A549 (cell line): ENCODE results near the gene ABI3BP. TPM values are rescaled to one million over a fixed set of nuclear protein-coding genes. Genes with fewer than 3 reads are reported as not detected.

Experiments used
- ATAC-seq, 2 experiments: fragments of 200-7000 bp in 1 of 2; fragments of >200 bp in 1 of 2; cut with Nextera tagmentation in 1 of 2; cut with Tn5 transposase in 1 of 2; 3 replicates each; pipeline versions ENCODE4 v1.8.0 to v1.9.1; 2018 to 2020; ENCODE audit warnings: mild to moderate bottlenecking in 1 of 2, moderate library complexity in 1 of 2
- CTCF ChIA-PET: fragments of 300-600 bp; sonication (Branson Sonifier 250); formaldehyde crosslinking; extraction: SDS; loops from one replicate; lab custom pipeline; 2021; ENCODE audit warnings: antibody characterized with exemption, inconsistent platforms; lab: Yijun Ruan, JAX
- POLR2A ChIA-PET: fragments of 350-600 bp; formaldehyde crosslinking; extraction: SDS; loops from one replicate; lab custom pipeline; 2021; ENCODE audit warnings: antibody characterized with exemption, inconsistent platforms; lab: Yijun Ruan, JAX
- DNase-seq, 2 experiments: peaks; one replicate each; pipeline versions ENCODE4 v3.0.0 to v3.0.0-alpha.2; 2011 to 2016; ENCODE audit warnings: low read depth in 1 of 2, low spot score in 1 of 2
- FAIRE-seq: peaks from 2 replicates; lab custom pipeline; 2011; peaks lifted over from hg19 to GRCh38; lab: Jason Lieb, UNC
- H3K27ac ChIP-seq, 2 experiments: fragments of >200 bp; sonication (Bioruptor Twin); formaldehyde crosslinking; 3 replicates each; pipeline ENCODE4 v1.5.1; 2016 to 2017
- H3K4me1 ChIP-seq: fragments of >200 bp; sonication (Bioruptor Twin); formaldehyde crosslinking; 3 replicates; pipeline ENCODE4 v1.6.1; 2016
- H3K4me2 ChIP-seq: fragments of >200 bp; sonication (Bioruptor Twin); formaldehyde crosslinking; 3 replicates; pipeline ENCODE4 v1.6.1; 2016
- H3K4me3 ChIP-seq: fragments of >200 bp; sonication (Bioruptor Twin); formaldehyde crosslinking; 3 replicates; pipeline ENCODE4 v1.5.1; 2016
- H3K9me3 ChIP-seq: fragments of >200 bp; sonication (Bioruptor Twin); formaldehyde crosslinking; 3 replicates; pipeline ENCODE4 v1.6.1; 2016
- BCL3 ChIP-seq: fragments of >200 bp; sonication (Bioruptor Twin); formaldehyde crosslinking; IDR thresholded peaks from 3 replicates; pipeline ENCODE4 v1.6.1; 2016
- CTCF ChIP-seq: fragments of >200 bp; sonication (Bioruptor Twin); formaldehyde crosslinking; IDR thresholded peaks from 3 replicates; pipeline ENCODE4 v1.5.1; 2016
- E2F6 ChIP-seq: IDR thresholded peaks from 2 replicates; pipeline ENCODE4 v1.6.1; 2012; ENCODE audit warnings: low read depth, borderline replicate concordance
- EHF ChIP-seq: fragments of 250-450 bp; sonication (Bioruptor Pico); IDR thresholded peaks from 2 replicates; pipeline ENCODE4 v1.5.0; 2020; ENCODE audit warnings: mild to moderate bottlenecking
- ELK1 ChIP-seq: fragments of 150-350 bp; IDR thresholded peaks from 2 replicates; pipeline ENCODE4 v1.6.1; 2014; ENCODE audit warnings: low read depth, mild to moderate bottlenecking, low read length
- FOSB ChIP-seq: fragments of 250-450 bp; sonication (Bioruptor Pico); IDR thresholded peaks from 2 replicates; pipeline ENCODE4 v1.5.0; 2020; ENCODE audit warnings: mild to moderate bottlenecking, moderate library complexity
- FOSL2 ChIP-seq, 2 experiments: fragments of 450-650 bp in 1 of 2; fragments of >200 bp in 1 of 2; sonication (Bioruptor Twin) in 1 of 2; formaldehyde crosslinking; IDR thresholded peaks; 2 replicates each; pipeline versions ENCODE4 v1.5.0 to v1.6.1; 2016 to 2020; ENCODE audit warnings: mild to moderate bottlenecking in 1 of 2, moderate library complexity in 1 of 2
- GATA3 ChIP-seq: IDR thresholded peaks from 2 replicates; pipeline ENCODE4 v1.6.1; 2012; ENCODE audit warnings: borderline replicate concordance
- HDAC2 ChIP-seq: fragments of 200-600 bp; sonication (generic); IDR thresholded peaks from 2 replicates; pipeline ENCODE4 v1.6.1; 2016
- HES2 ChIP-seq: fragments of >200 bp; sonication (Bioruptor Twin); formaldehyde crosslinking; IDR thresholded peaks from 2 replicates; pipeline ENCODE4 v1.6.1; 2016
- HOXB5 ChIP-seq: fragments of 250-450 bp; sonication (Bioruptor Pico); IDR thresholded peaks from 2 replicates; pipeline ENCODE4 v1.5.0; 2020; ENCODE audit warnings: mild to moderate bottlenecking, moderate library complexity
- MAFK ChIP-seq: fragments of 450-650 bp; IDR thresholded peaks from 2 replicates; pipeline ENCODE4 v1.6.1; 2014; ENCODE audit not compliant: partially characterized antibody
- MYC ChIP-seq: IDR thresholded peaks from 2 replicates; pipeline ENCODE4 v1.6.1; 2012; ENCODE audit warnings: mild to moderate bottlenecking, inconsistent platforms, low read length, improper control_type of control experiment, borderline replicate concordance
- POLR2AphosphoS2 ChIP-seq: conservative IDR thresholded peaks from 2 replicates; pipeline ENCODE4 v1.6.1; 2012; ENCODE audit warnings: low read length, improper control_type of control experiment, inconsistent platforms
- RAD21 ChIP-seq, 2 experiments: fragments of >200 bp in 1 of 2; sonication (Bioruptor Twin) in 1 of 2; formaldehyde crosslinking in 1 of 2; IDR thresholded peaks in 1 of 2; conservative IDR thresholded peaks in 1 of 2; 2 replicates in 1 of 2; 3 replicates in 1 of 2; pipeline ENCODE4 v1.6.1; 2012 to 2018; ENCODE audit warnings: inconsistent platforms in 1 of 2
- TFCP2L1 ChIP-seq: fragments of 250-450 bp; sonication (Bioruptor Pico); IDR thresholded peaks from 2 replicates; pipeline ENCODE4 v1.5.0; 2021; ENCODE audit warnings: mild to moderate bottlenecking
- TP53 ChIP-seq: fragments of 250-450 bp; sonication (Bioruptor Pico); IDR thresholded peaks from 2 replicates; pipeline ENCODE4 v1.5.0; 2021; ENCODE audit warnings: mild to moderate bottlenecking, moderate library complexity
- ZC3H11A ChIP-seq: fragments of 450-650 bp; IDR thresholded peaks from 2 replicates; pipeline ENCODE4 v1.6.1; 2014; ENCODE audit warnings: antibody characterized with exemption, mild to moderate bottlenecking
- ZFP36 ChIP-seq: fragments of 450-650 bp; IDR thresholded peaks from 2 replicates; pipeline ENCODE4 v1.6.1; 2014; ENCODE audit warnings: borderline replicate concordance; ENCODE audit not compliant: partially characterized antibody
- WGBS: methylation state at CpG from one replicate; pipeline ENCODE4 v1.1.6; 2017; ENCODE audit errors: missing lambda C conversion rate; 5-methylcytosine and 5-hydroxymethylcytosine counted together
- polyA plus RNA-seq, 4 experiments: library from polyadenylated mRNA; depleted of rRNA in 3 of 4; stranded (reverse); fragments of >200 nt; fragmentation: RNase III in 1 of 4; extraction: RNeasy Plus Mini Kit Qiagen cat#74134 plus additional on column Dnase treatment in 1 of 4; gene quantifications; 2 replicates in 3 of 4; 3 replicates in 1 of 4; pipeline ENCODE4 v1.2.3, GENCODE V29; 2011 to 2017

Gene ABI3BP
- polyA plus RNA-seq, 2 of the 4 experiments (the other 2 are of a cell fraction): 1.3 to 1.8 TPM

DNA sequence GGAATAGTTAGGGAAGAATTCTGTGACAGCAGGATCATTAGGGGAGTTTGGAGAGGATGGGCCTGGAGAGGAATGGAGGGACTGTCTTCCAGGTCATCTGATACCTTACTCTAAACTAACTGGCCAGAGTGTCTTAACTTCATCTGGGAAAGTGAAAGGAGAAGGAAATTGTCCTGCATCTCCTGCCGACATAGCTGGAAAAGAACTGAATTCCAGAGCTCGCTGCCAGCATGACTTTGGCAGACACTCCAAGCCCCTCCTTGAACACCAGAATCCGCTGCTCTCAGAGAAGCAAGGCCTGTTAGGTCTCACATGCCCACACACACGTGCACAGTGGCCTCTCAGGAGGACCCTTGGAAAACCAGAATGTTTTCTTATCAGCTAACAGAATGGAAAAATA lies 10.5 kb downstream of the ABI3BP start:
- no peaks in the 10 kb centered on the region for H3K9me3 ChIP-seq
- POLR2A ChIA-PET: no interaction called here
- DNase-seq: no peak
- no peak overlapping the region for H3K4me3 ChIP-seq
- no peak for TF ChIP-seq MYC
- no peak for TF ChIP-seq BCL3
- no peak for TF ChIP-seq RAD21 (conservative IDR thresholded peaks at IDR 0.05 in 1 of 2, IDR thresholded peaks at IDR 0.05 in 1 of 2)
- no peak for TF ChIP-seq HOXB5
- TF ChIP-seq FOSB (CRISPR knock-in tag): no peak
- TF ChIP-seq HDAC2: no peak
- TF ChIP-seq TFCP2L1: no peak
- TF ChIP-seq TP53 (CRISPR knock-in tag): no peak
- no peak for TF ChIP-seq FOSL2 (IDR thresholded peaks at IDR 0.05)
- TF ChIP-seq FOSL2 (CRISPR knock-in tag; IDR thresholded peaks at IDR 0.05): no peak
- no peak for TF ChIP-seq MAFK
- TF ChIP-seq POLR2AphosphoS2: no peak
- no peaks in the 10 kb centered on the region for H3K4me1 ChIP-seq
- WGBS: 55% methylated on average over 4 of the region's 4 CpGs
- CTCF ChIA-PET: interaction anchor here (1.3 kb wide), 1 partner anchor 8 kb away, joined by 3 read pairs; no protein-coding TSS in a partner anchor
- no peak overlapping the region for H3K27ac ChIP-seq
- no peak overlapping the region for H3K4me2 ChIP-seq
- no peak for ATAC-seq
- no peak for FAIRE-seq

GRCh38 chr3:100981164-100981911 lies 11.9 kb downstream of the ABI3BP start:
- FAIRE-seq: no peak
- Histone ChIP-seq H3K4me1 (no peaks in the 10 kb centered on the region), H3K4me2 (no peak overlapping the region), H3K27ac (no peak overlapping the region), H3K4me3 (no peak overlapping the region), H3K9me3 (no peaks in the 10 kb centered on the region)
- 77% methylated on average over 3 of the region's 3 CpGs for WGBS
- CTCF ChIA-PET: interaction anchor here (1.3 kb wide), 1 partner anchor 10 kb away, joined by 3 read pairs; no protein-coding TSS in a partner anchor
- no peak for TF ChIP-seq HDAC2
- no peak for TF ChIP-seq ELK1
- no peak for TF ChIP-seq CTCF
- no peak for TF ChIP-seq ZFP36
- TF ChIP-seq TFCP2L1: no peak
- no peak for TF ChIP-seq HES2
- TF ChIP-seq MAFK: no peak
- no peak for TF ChIP-seq ZC3H11A
- no peak for TF ChIP-seq E2F6
- TF ChIP-seq EHF: no peak
- TF ChIP-seq GATA3: no peak
- TF ChIP-seq POLR2AphosphoS2: no peak
- DNase-seq: no peak
- no peak for ATAC-seq
- POLR2A ChIA-PET: no interaction called here
